Measurements from ENCODE around the gene E2F4. TPM values are rescaled to one million over a fixed set of nuclear protein-coding genes. Genes with fewer than 3 reads are reported as not detected.

The E2F4 gene
- total RNA-seq, 1 donor from 2014 or later, result 34.8 TPM

GRCh38 chr16:67201411-67202345 is 9.7 kb downstream of the E2F4 start:
- DNase-seq, result no peak
- intact Hi-C loops (cut with DNase I), result no loop called here
- ATAC-seq (ENCODE audit: poor library complexity), result no peak

GRCh38 chr16:67202426-67202825 is 10.5 kb downstream of the E2F4 start:
- ATAC-seq (ENCODE audit: poor library complexity) (no peak), DNase-seq (no peak)
- intact Hi-C loops (cut with DNase I), result no loop called here

- intact Hi-C loops (cut with DNase I), result no loop called here
- no peak for ATAC-seq (ENCODE audit: poor library complexity)
- DNase-seq, result no peak
These were observed 11.1 kb downstream of the E2F4 start for GRCh38 chr16:67202956-67203493.

DNA sequence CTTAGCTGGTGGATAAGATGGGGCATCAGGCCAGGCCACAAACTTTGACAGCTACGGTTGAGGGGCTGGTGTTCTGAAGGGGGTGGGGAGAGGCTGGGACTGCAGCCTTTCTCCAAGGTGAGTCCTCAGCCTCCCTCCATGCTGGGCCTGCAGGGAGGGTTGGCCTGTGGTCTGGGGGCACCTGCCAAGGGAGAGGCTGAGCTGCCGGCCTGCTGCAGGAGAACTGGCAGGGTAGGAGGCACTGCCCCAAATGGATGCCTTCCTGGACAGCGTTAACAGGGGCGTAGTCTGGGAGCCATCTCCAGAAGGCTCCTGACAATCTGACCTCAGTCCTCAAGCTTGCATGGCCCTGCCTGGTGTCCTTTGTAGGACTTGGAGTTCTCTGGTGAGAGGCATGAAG is 12.1 kb downstream of the E2F4 start:
- intact Hi-C loops (cut with DNase I), result no loop called here

GRCh38 chr16:67206129-67206837 is 14.3 kb downstream of the E2F4 start:
- ATAC-seq (ENCODE audit: poor library complexity) (no peak), DNase-seq (no peak)
- intact Hi-C loops (cut with DNase I), result no loop called here

More for the DNA sequence above, 12.1 kb downstream of the E2F4 start:
- DNase-seq (no peak), ATAC-seq (ENCODE audit: poor library complexity) (no peak)

- DNase-seq (no peak), ATAC-seq (ENCODE audit: poor library complexity) (no peak)
- intact Hi-C loops (cut with DNase I), result no loop called here
These were observed 14.9 kb downstream of the E2F4 start for GRCh38 chr16:67206838-67207248.

DNA sequence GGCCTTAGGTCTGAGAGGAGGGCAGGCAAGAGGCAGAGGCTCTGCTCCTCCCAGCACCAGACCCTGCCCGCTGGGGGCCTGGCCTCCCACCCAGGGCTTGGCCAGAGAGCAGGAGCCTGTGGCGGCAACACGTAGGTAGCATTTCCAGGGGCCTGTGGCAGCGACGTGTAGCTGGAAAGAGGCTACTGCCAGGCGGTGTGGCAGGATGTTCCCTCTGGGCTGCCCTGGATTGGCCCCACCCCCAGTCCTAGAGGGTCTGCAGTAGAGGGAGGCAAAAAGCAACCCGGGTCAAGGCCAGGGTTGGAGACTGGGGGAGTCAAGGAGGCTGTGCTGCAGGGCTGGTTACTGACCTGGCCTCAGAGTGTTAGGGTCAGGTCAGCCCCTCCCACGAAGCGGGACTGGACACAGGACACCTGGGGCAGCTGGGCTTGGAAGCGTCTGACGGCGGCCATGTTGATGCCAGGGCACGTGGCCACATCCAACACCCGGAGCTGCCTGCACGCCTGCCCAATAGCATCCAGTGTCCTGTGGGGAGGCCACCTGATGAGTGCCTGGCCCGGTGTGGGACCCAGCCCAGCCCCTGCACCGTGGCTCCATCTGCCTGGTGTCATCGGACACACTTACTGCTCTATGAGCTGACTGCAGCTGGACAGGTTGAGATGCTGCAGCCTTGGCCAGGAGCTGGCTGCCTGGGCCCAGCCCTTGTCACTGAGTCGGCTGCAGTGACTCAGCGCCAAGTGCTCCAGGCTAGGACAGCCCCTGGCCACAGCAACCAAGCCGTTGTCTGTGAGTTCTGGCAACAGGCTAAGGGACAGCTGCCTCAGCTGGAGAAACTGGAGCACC is 15.5 kb downstream of the E2F4 start:
- ATAC-seq (ENCODE audit: poor library complexity) (no peak), DNase-seq (no peak)
- intact Hi-C loops (cut with DNase I), result no loop called here

DNA sequence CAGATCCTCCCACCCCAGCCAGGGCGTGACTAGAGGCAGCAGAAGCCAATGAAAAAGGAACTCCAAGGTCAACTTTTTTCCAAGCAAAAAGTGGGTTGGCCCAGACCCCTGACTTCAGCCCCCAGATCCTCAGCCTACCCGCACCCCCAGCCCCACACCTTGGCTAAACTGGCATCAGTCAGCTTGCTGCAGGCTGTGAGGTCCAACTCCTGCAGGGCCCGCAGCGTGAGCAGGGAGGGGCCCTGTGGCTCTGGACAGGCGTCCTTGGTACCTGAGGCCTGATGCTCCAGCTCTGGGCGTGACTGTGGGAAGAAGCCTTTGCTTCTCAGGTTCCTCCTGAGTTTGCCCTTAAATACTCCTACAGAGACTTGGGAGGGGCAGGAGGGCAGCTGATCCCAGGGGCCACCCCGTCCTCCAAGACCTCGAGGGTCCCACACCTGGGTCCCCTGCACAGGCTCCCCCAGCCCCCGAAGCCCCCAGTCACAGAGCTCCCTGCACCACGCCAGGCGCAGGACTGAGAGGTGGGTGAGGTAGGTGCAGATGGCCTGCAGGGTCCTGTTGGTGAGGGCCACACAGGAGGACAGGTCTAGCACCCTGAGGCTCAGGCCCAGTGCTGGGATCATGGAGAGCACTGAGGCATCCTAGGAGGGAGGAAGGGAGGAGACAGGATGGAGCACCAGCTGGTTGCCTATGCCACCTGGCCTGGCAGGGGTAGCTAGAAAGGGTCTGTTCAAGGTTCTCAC is 16.4 kb downstream of the E2F4 start:
- no peak for DNase-seq
- ATAC-seq (ENCODE audit: poor library complexity), result no peak
- intact Hi-C loops (cut with DNase I), result no loop called here

DNA sequence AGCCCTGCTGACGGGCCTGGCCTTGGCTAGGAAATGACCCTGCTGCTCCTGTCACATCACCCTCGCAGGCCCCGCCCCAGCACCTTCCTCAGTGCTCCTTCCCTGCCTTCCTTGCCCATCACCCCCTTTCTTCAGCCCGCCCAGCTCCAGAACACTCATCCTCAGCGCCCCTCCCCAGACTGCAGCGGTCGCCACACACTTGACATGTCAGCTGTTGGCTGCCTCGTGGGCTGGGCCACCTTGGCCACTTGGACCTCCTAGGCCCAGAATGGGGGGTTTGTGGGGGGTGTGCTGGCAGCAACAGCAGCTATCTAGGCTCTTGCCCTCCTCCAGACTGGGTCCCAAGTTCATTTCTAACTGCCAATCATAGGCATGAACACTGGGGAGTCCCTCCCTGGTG is 17.6 kb downstream of the E2F4 start:
- ATAC-seq (ENCODE audit: poor library complexity), result no peak
- intact Hi-C loops (cut with DNase I), result no loop called here

DNA sequence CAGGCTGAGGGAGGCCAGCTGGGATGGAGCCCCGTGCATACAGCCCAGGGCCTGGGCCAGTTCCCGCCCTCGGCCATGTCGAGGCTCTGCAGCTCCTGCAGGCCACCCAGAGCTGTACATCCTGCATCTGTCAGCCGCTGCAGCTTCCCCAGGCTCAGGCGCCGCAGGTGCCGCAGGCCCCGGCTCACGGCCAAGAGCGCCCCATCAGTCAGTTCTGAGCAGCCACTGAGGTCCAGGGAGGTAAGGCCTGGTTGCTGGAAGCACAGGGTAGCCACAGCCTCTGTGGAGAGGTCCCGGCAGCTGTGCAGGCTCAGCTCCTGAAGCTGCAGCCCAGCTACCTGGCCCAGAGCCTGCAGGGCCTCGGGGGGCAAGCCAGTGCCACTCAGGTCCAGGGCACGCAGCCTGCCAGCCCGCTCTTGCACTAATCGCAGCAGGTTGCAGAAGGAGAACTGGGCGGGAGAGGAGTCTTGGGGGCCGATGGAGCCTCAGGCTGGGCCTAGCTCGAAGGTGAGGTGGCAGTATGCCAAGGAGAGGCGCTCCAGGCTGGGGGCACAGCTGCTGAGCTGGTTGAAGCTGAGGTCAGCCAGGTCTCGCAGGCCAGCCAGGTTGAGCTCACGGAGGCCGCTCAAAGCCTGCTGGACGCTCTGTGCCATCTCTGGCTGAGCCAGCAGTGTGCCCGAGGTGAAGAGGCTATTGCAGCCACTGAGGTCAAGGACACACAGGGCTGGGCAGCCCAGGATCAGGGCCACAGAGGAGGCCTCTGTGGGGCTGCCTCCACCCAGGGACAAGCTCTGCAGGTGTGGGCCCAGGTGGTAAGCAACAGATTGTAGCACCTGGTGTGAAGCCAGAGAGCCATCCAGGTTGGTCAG is 18.3 kb downstream of the E2F4 start:
- ATAC-seq (ENCODE audit: poor library complexity) (no peak), DNase-seq (no peak)
- intact Hi-C loops (cut with DNase I), result no loop called here

More for the DNA sequence above, 17.6 kb downstream of the E2F4 start:
- no peak for DNase-seq

DNA sequence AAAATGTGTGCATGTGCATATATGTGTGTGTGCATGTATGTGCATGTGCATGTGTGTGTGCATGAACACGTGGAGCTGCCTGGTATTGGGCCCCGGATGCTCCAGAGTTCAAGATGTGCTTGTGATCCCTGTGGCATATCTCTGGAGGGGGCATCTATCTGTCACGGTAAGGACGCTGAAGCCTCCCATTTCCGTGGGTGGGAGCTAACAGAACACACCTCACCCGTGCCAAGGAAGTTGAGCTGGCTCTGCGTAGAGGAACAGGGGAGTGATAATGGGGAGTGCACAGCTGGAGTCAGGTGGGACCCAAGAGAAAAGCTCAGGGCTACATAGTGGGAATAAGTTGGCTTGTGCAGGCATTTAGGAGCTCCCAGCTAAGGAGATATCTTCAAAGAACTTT is 19.7 kb downstream of the E2F4 start:
- intact Hi-C loops (cut with DNase I), result no loop called here
- DNase-seq, result no peak

GRCh38 chr16:67212766-67213165 is 20.8 kb downstream of the E2F4 start:
- ATAC-seq (ENCODE audit: poor library complexity), result no peak
- intact Hi-C loops (cut with DNase I), result no loop called here
- DNase-seq, result no peak

More for the DNA sequence above, 19.7 kb downstream of the E2F4 start:
- ATAC-seq (ENCODE audit: poor library complexity), result no peak

DNA sequence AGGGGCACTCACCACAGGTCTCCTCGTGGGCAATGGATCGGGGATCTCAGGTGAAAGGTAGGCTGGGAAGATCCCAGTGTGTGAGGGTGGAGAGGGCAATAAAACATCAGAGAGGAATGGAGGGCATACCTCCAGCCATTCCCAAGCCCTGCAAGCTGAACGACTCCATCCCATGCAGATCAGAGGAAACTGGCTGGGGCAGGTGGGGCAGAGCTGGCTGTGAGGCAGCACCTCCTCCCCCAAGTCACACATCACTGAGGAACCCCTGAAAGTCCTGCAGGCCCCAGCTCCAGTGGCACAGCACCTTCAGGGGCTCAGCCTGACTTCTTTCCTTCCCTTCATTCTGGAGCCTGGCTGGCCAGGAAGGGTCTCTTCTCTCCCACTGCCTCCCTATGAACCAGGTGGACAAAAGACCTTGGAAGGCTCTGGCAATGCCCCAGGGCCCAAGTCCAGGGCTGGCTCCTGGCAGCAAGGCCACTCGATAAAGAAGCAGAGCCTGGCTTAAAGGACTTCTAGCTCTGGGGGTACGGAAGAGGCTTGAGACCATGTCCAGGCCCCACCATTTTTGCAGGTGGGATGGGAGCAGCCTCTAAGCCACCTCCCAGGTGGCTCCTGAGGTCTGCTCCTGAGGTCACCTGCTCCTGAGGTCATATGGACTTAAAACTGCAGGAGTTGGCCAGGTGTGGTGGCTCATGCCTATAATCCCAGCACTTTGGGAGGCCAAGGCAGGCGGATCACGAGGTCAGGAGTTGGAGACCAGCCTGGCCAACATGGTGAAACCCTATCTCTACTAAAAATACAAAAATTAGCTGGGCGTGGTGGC is 21.5 kb downstream of the E2F4 start:
- intact Hi-C loops (cut with DNase I), result no loop called here
- ATAC-seq (ENCODE audit: poor library complexity) (no peak), DNase-seq (no peak)

GRCh38 chr16:67215706-67216105 is 23.8 kb downstream of the E2F4 start:
- ATAC-seq (ENCODE audit: poor library complexity), result no peak
- intact Hi-C loops (cut with DNase I), result no loop called here
- DNase-seq, result no peak

DNA sequence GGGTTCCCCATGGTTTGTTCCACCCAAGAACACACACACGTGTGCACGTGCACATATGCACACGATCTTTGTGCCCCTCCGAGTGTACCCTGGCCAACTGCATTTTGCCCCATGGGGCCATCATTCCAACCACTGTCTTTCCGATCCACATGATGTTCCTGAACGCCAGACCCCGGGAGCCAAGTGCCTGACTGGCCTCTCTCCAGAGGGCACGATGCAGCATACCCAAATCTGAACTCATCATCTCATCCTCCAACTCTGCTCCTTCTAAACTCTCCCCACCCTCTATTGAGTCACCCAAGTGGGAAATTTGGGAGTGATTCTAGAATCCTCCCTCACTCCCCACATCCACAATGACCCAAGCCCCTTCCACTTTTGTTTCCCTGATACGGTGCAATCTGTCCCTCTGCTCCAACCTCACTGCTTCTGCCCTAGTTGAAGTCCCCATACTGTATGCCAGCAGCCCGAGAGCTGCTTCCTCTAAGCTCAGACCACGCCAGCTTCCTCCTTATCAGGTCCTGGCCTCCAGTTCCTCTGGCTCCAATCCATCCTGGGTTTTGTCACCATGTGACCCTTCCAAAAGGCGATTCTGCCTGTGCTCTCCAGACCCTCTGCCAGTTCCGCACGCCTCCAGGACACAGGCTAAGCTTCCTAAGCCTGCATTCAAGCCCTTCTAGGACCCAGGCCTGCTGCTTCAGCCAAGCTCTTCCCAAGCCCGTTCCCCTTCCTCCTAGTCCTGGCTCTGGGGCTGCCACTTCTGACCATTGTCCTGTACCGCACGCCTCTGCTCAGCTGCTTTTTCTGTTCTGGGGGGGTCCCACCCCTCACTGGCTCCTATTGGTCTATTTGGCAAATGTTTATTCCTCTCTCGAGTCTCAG is 24.9 kb downstream of the E2F4 start:
- intact Hi-C loops (cut with DNase I), result no loop called here
- peak; percentile 91 for ATAC-seq (ENCODE audit: poor library complexity)
- DNase-seq, result peak; percentile 78

DNA sequence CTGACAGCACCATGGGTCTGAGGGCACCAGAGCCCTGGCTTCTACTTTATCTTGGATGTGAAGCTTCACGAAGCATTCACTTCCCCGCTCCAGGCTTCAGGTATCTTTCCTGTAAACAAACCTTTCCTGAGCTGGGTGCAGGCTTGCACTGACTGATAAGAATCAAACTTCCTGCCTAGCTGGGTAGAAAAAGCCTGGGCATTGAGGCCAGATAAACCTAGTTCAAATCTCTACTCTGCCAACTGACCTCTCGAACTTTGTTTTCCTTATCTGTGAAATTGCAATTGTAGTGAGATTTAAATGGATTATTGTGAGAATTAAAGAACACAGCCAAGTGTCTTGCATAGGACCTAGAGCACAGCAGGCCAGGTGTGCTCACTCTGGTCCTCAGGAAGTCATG is 32.0 kb downstream of the E2F4 start:
- intact Hi-C loops (cut with DNase I), result no loop called here
- DNase-seq (no peak), ATAC-seq (ENCODE audit: poor library complexity) (no peak)

Data from Right ventricle myocardium superior (tissue), 1 donor.